Thyroid gland (tissue), 4 donors: ENCODE data around the gene PTPN9. TPM values are rescaled to one million over a fixed set of nuclear protein-coding genes. Genes with fewer than 3 reads are reported as not detected.
A peak's percentile ranks its signal among the peaks of the same experiment; 100 is the strongest.
"Not testable (repeated sequence)": the region's sequence is repeated elsewhere in the genome, so short reads cannot be mapped to it uniquely, and the experiment has no call there.

ENCODE experiments used
- DNase-seq, 2 donors: peaks; one replicate each; pipeline ENCODE4 v3.0.0-alpha.2; 2019
- H3K27ac ChIP-seq, 3 donors: fragments of 200-600 bp; sonication (generic); 1 replicate in 2 of 3; 2 replicates in 1 of 3; pipeline ENCODE4 v1.5.1; 2016 to 2019; ENCODE audit warnings: mild to moderate bottlenecking in 1 of 3, moderate library complexity in 1 of 3
- H3K27me3 ChIP-seq: fragments of 200-600 bp; sonication (generic); one replicate; pipeline ENCODE4 v1.5.1; 2019
- H3K36me3 ChIP-seq, 2 donors: fragments of 200-600 bp; sonication (generic); one replicate each; pipeline ENCODE4 v1.5.1; 2016 to 2019
- H3K4me1 ChIP-seq, 2 donors: fragments of 200-600 bp; sonication (generic); one replicate each; pipeline ENCODE4 v1.5.1; 2017 to 2019
- H3K4me3 ChIP-seq, 3 donors: fragments of 200-600 bp; sonication (generic); replicated peaks in 1 of 3; 1 replicate in 2 of 3; 2 replicates in 1 of 3; pipeline ENCODE4 v1.5.1; 2016; ENCODE audit warnings: mild to moderate bottlenecking in 1 of 3
- H3K9me3 ChIP-seq: fragments of 200-600 bp; sonication (generic); one replicate; pipeline ENCODE4 v1.5.1; 2017
- CTCF ChIP-seq, 6 experiments: fragments of 200-600 bp in 3 of 6; fragments of 450-650 bp in 3 of 6; sonication (generic) in 3 of 6; IDR thresholded peaks; one replicate each; pipeline ENCODE4 v1.5.1; 2016 to 2019; ENCODE audit warnings: antibody characterized with exemption in 6 of 6, mild to moderate bottlenecking in 2 of 6, inconsistent platforms in 1 of 6, moderate library complexity in 1 of 6
- POLR2A ChIP-seq, 2 donors: fragments of 450-650 bp; IDR thresholded peaks; one replicate each; pipeline ENCODE4 v1.6.1; 2017; ENCODE audit warnings: antibody characterized with exemption in 2 of 2, mild to moderate bottlenecking in 2 of 2, moderate library complexity in 1 of 2
- WGBS, 2 donors: methylation state at CpG; one replicate each; pipeline ENCODE4 v1.1.5; 2017; 5-methylcytosine and 5-hydroxymethylcytosine counted together
- intact Hi-C: fragments of 100-400 bp; cut with DNase I; formaldehyde crosslinking; loops from one replicate; pipeline ENCODE4 v1.15.1; 2023
- total RNA-seq, 4 donors: library from RNA; depleted of rRNA; stranded (reverse); fragments of >200 nt; gene quantifications; one replicate each; pipeline ENCODE4 v1.2.3, GENCODE V29; 2016

The PTPN9 gene
- total RNA-seq, 4 donors from 2014 or later, result 66.4 to 83.5 (median 73.6) TPM

GRCh38 chr15:75502360-75502759 is 76.8 kb downstream of the PTPN9 start:
- intact Hi-C loops, result loop anchor here (10.0 kb wide), 1 partner anchor 182 kb away; no protein-coding TSS in a partner anchor
- H3K4me1 ChIP-seq, result peaks cover 0 to 9% of the 10 kb centered on the region in 2 donors
- H3K27me3 ChIP-seq, result no peaks in the 10 kb centered on the region
- no peak overlapping the region for H3K4me3 ChIP-seq
- DNase-seq, result no peak
- WGBS, 2 donors, result 98% methylated on average over 8 of the region's 8 CpGs
- no peak for TF ChIP-seq POLR2A (IDR thresholded peaks at IDR 0.05)
- TF ChIP-seq CTCF (IDR thresholded peaks at IDR 0.05), result no peak
- peaks cover 17 to 36% of the 10 kb centered on the region in 2 donors for H3K36me3 ChIP-seq
- no peak overlapping the region for H3K27ac ChIP-seq
- no peaks in the 10 kb centered on the region for H3K9me3 ChIP-seq

DNA sequence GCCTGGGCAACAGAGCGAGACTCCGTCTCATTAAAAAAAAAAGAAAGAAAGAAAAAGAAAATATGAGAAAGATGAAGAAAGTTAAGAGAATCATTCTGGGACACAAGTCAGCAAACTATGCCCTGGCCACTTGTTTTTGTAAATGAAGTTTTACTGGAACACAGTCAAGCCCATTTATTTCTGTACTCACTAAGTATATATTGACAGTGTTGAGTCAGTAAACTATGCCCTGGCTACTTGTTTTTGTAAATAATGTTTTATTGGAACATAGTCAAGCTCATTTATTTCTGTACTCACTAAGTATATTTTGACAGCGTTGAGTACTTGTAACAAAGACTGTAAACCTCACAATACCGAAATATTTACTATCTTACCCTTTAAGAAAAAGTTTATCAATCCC is 85.4 kb downstream of the PTPN9 start:
- Histone ChIP-seq H3K27me3 (no peaks in the 10 kb centered on the region), H3K27ac (no peak overlapping the region), H3K36me3 (peaks cover 8 to 14% of the 10 kb centered on the region in 2 donors), H3K4me1 (no peaks in the 10 kb centered on the region), H3K4me3 (no peak overlapping the region), H3K9me3 (no peaks in the 10 kb centered on the region)
- 93 to 98% methylated on average over 4 of the region's 4 CpGs for WGBS, 2 donors
- intact Hi-C loops, result no loop called here
- TF ChIP-seq POLR2A (IDR thresholded peaks at IDR 0.05), result no peak
- no peak for TF ChIP-seq CTCF (IDR thresholded peaks at IDR 0.05)
- DNase-seq, result no peak

DNA sequence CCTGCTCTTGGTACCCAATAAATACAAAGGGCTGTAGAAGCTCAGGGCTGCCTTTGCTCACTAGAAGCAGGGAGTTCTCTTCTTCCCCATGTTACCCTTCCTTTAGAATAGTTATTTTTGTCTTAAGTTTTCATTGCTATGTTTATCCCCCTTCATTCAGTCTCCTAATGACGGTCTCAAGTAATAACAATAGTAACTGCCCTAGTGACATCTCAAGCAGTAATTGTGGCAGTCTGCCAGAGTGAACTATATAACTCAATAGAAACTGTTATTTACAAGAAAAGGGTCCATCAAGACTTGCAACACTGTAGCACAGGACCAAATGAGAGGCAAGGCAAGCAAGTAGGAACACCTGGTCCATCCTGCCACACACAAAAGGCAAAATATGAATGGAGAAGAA is 95.2 kb downstream of the PTPN9 start:
- H3K36me3 ChIP-seq, result peaks cover 11% of the 10 kb centered on the region in 2 donors
- WGBS, 2 donors, result 24 to 40% methylated on average over 1 of the region's 1 CpG
- no peak overlapping the region for H3K27ac ChIP-seq
- no peaks in the 10 kb centered on the region for H3K9me3 ChIP-seq
- H3K4me3 ChIP-seq, result no peak overlapping the region
- peaks cover 0 to 8% of the 10 kb centered on the region in 2 donors for H3K4me1 ChIP-seq
- TF ChIP-seq POLR2A (IDR thresholded peaks at IDR 0.05), result no peak
- TF ChIP-seq CTCF (IDR thresholded peaks at IDR 0.05), result no peak
- no peaks in the 10 kb centered on the region for H3K27me3 ChIP-seq
- intact Hi-C loops, result no loop called here
- DNase-seq, result no peak

GRCh38 chr15:75483556-75483955 is 95.6 kb downstream of the PTPN9 start:
- H3K4me1 ChIP-seq, intact Hi-C loops, H3K4me3 ChIP-seq, H3K27ac ChIP-seq, H3K27me3 ChIP-seq, H3K9me3 ChIP-seq: not testable (repeated sequence)
- 57 to 71% methylated on average over 5 of the region's 5 CpGs for WGBS, 2 donors
- peak; percentile 16 to 27 for DNase-seq
- H3K36me3 ChIP-seq, result peaks cover 13 to 15% of the 10 kb centered on the region in 2 donors

DNA sequence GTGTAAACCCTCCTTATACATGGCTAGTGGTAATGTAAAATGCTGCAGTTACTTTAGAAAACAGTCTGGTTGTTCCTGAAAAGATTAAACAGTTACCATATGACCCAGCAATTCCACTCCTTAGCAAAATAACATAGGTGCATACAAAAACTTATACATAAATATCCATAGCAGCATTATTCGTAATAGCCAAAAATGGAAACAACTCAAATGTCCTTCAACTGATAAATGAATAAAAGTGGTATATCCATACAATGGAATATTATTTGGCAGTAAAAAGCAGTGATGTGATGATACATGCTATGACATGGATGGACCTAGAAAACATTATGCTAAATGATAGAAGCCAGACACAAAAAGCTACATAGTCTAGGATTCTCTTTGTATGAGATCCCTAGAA is 96.0 kb downstream of the PTPN9 start:
- DNase-seq, result no peak

DNA sequence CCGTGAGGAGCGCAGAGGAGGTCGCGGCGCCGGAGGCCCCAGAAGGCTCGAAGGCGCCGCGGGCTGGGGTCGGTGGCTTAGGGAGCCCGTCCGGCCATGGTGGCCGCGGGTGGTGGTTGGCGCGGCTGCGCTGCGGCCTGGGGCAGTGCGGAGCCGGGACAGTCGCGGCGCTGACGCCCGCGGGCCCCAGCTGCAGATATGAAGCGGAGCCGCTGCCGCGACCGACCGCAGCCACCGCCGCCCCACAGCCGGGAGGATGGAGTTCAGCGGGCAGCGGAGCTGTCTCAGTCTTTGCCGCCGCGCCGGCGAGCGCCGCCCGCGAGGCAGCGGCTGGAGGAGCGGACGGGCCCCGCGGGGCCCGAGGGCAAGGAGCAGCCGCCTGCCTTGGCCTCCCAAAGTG is 98.7 kb downstream of the PTPN9 start:
- H3K4me3 ChIP-seq, H3K4me1 ChIP-seq, H3K27ac ChIP-seq, H3K9me3 ChIP-seq, DNase-seq, intact Hi-C loops, H3K27me3 ChIP-seq: not testable (repeated sequence)
- peaks cover 9 to 18% of the 10 kb centered on the region in 2 donors for H3K36me3 ChIP-seq
- WGBS, 2 donors, result 98 to 99% methylated on average over 20 to 24 of the region's 54 CpGs

More for the DNA sequence above, 96.0 kb downstream of the PTPN9 start:
- H3K27me3 ChIP-seq, result no peaks in the 10 kb centered on the region
- H3K9me3 ChIP-seq, result no peaks in the 10 kb centered on the region
- intact Hi-C loops, result no loop called here
- H3K4me3 ChIP-seq, result no peak overlapping the region
- TF ChIP-seq CTCF (IDR thresholded peaks at IDR 0.05) (no peak), POLR2A (IDR thresholded peaks at IDR 0.05) (no peak)
- H3K36me3 ChIP-seq, result peaks cover 15 to 18% of the 10 kb centered on the region in 2 donors
- peaks cover 0 to 8% of the 10 kb centered on the region in 2 donors for H3K4me1 ChIP-seq
- no peak overlapping the region for H3K27ac ChIP-seq
- WGBS, 2 donors, result 100% methylated on average over 1 of the region's 1 CpG
